Epithelial cell of proximal tubule (primary cell): ENCODE measurements around the gene RICTOR. TPM values are rescaled to one million over a fixed set of nuclear protein-coding genes. Genes with fewer than 3 reads are reported as not detected.
A peak's percentile ranks its signal among the peaks of the same experiment; 100 is the strongest.
"Not testable (repeated sequence)": the region's sequence is repeated elsewhere in the genome, so short reads cannot be mapped to it uniquely, and the experiment has no call there.

Experiments
- DNase-seq: peaks from one replicate; pipeline ENCODE4 v3.0.0-alpha.2; 2011; ENCODE audit warnings: low read depth
- H3K4me3 ChIP-seq: 2 replicates; pipeline ENCODE4 v1.5.1; 2011; ENCODE audit warnings: low read depth, mild to moderate bottlenecking, low read length
- CTCF ChIP-seq: conservative IDR thresholded peaks from 2 replicates; pipeline ENCODE4 v1.5.1; 2012; ENCODE audit warnings: low read depth, mild to moderate bottlenecking, low read length
- total RNA-seq: library from RNA; depleted of rRNA; stranded (reverse); fragments of >200 nt; gene quantifications from 2 replicates; pipeline ENCODE4 v1.2.3, GENCODE V29; 2015

RICTOR gene
- total RNA-seq, 1 donor from 2014 or later: 13.8 TPM

- no peak overlapping the region for H3K4me3 ChIP-seq
- no peak for DNase-seq
- peak; percentile 64 for TF ChIP-seq CTCF
These were observed 68.5 kb downstream of the RICTOR start for GRCh38 chr5:39005566-39006232.

- DNase-seq: no peak
- H3K4me3 ChIP-seq: no peak overlapping the region
- TF ChIP-seq CTCF: no peak
These were observed 72.5 kb downstream of the RICTOR start for GRCh38 chr5:39001683-39002082.

GRCh38 chr5:38999037-38999436, 75.2 kb downstream of the RICTOR start:
- H3K4me3 ChIP-seq: no peak overlapping the region
- TF ChIP-seq CTCF: no peak
- no peak for DNase-seq

- no peak for TF ChIP-seq CTCF
- DNase-seq: no peak
- no peak overlapping the region for H3K4me3 ChIP-seq
These were observed 76.6 kb downstream of the RICTOR start for GRCh38 chr5:38997591-38997990.

- TF ChIP-seq CTCF: no peak
- no peak overlapping the region for H3K4me3 ChIP-seq
- DNase-seq: no peak
These were observed 78.1 kb downstream of the RICTOR start for GRCh38 chr5:38996123-38996522.

GRCh38 chr5:38994324-38994927, 79.8 kb downstream of the RICTOR start:
- TF ChIP-seq CTCF: peak; percentile 71
- no peak overlapping the region for H3K4me3 ChIP-seq
- no peak for DNase-seq

GRCh38 chr5:38989974-38990719, 84.1 kb downstream of the RICTOR start:
- DNase-seq, H3K4me3 ChIP-seq: not testable (repeated sequence)
